Activated CD4-positive, alpha-beta T cell treated with anti-CD3 and anti-CD28 coated beads, Interleukin-2, Interleukin-4, amounts not matched to agents 100 ng/mL and 50 ng/mL, durations not matched to agents 16 hours and 8 hours (primary cell): ENCODE results near the gene PKHD1.

ENCODE experiments used
- DNase-seq: peaks from one replicate; pipeline ENCODE4 v3.0.0-alpha.2; 2020; ENCODE audit warnings: low spot score

PKHD1 gene

DNA sequence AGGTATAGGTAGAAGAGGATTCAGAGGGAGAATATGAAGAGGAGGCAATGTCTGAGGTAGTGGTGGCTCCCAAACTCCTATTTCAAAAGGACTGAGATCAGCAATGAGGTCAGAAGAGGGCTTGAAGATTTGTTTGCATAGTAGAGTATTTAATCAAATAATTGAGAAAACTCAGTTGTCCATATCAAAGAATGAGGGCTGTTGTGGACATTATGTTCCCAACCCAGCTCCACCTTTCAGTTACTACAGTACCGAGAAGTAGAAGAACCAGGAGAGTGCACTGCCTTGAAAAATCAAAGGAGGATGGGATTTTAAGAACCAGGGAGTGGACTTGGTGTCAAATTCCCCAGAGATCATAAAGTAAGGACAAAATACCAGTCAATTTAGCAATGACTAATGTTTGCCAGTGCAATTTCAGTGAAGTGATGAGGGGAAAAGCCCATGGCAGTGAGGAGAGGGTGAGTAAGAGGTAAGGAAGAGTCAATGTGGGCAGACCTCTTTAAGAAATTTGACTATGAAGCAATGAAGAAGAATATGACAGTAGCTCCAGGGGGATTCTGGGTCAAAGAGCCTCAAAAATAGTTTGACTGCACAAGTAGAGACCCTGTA lies 382.4 kb downstream of the PKHD1 start:
- DNase-seq: no peak

DNA sequence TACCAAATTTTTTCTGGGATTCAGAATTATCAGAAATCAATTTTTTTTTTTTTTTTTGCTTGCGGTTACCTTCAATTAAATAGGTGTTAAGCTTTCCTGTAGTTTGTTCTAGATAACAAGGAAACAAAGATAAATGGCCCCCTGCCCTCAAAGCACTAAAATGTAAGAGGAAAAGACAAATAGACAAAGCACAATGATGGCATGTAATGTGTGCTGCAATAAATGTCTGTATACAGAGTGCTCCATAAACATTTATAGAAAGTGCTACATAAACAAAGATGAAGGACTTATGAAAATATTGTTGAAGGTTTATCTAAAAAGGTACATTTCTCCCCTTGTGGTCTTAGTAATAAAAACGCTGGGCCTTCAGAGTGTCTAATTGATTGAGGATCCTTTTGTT lies 384.6 kb downstream of the PKHD1 start:
- no peak for DNase-seq

DNA sequence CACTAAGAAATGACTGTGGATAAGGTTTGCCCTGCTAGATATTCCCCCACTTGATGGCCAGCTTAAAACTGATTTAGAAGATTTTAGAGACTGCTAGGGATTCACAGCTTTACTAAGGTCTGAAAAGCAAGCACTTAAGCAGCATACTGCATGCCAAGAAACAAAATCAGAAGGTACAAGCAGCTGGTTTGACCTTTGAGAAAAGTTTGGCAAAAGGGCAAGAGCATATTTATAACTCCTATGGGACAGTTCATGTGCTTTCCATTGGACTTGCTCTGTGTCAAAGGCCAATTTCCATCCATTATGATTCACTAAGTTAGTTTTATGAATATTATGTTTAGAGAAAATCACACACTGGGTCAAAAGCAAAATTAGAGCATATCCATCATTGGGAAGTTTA lies 402.8 kb downstream of the PKHD1 start:
- no peak for DNase-seq

DNA sequence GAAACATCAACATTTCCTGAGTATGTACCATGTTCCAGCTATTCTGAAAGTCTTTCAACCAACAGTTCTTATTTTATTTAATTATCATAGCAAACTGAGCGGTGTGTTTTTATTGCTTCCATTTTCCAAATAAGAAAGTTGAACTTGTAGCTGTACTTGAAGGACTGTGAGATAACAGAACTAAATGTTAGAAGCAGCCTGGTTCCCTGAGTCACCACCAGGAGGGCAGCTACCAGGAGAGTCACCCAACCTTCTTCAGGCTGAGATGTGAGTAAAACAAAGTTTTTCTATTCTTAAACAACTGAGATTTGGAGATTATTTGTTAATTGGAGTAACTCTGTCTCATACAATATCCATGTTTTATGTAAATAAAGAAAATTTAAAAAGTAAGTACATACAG lies 403.4 kb downstream of the PKHD1 start:
- no peak for DNase-seq

DNA sequence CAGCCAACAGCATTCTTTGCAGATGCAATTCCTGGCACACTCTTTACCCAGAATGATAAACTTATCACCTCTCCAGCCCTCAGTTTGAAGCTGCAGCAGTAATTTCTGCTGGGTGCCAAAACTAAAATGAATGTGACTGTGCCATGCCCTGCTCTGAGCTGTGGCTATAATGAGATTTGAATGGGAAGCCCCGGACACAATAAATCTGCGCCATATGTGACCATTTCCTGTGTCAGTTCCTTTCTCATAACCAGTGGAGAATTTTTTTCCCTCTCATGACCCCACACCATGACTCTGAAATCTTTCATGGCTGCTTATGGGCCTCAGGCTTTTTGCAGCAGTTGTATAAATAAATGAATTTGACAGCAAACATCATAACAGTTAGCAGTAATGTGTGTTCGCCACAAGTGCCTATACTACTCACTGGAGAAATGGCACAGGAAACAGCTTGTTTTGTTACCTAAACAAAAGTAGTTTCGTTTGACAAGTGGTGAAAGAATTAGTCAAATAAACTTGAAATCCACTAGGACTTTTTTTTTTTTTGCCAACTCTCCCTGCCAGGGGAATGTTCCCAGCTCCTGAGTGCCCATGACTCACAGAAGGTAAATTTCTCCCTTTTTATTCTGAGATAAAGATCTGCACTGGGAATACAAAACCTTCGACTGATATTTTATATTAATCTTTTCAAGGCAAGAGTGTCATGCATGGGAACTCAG lies 408.4 kb downstream of the PKHD1 start:
- DNase-seq: no peak

DNA sequence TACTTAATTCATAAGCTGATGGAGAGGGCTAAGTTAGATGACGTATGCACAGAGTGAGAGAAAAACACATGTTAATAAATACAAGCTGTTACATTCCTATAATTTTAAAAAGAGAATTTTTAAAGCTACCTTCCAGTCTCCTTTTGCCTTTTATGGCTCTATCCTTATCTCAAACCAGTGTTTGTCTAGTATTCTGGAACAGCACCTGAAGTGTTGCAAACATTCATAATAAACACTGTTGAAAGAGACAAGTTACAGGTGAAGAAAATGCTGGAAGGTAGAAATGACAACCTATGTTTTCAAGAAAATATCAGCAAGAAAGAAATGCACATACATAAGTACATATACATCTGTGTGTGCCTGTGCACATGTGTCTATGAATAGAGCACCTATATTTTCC lies 409.1 kb downstream of the PKHD1 start:
- DNase-seq: no peak

DNA sequence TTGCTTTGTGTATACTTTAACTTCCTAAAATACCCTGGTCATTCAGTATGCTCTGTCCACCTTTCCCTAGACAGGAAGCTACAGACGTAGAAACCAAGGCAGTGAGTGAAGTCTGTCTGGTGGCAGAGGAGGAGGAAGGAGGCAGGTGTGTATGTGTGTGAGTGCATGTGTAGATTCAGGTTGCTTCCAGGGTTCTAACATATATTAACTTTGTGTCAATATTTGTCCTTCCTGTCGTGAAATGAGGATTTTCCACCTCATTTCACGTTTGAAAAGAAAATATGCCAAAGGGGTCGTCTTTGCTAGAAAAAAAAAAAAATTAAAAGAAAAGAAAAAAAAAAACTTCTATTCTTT lies 411.5 kb downstream of the PKHD1 start:
- DNase-seq: no peak

DNA sequence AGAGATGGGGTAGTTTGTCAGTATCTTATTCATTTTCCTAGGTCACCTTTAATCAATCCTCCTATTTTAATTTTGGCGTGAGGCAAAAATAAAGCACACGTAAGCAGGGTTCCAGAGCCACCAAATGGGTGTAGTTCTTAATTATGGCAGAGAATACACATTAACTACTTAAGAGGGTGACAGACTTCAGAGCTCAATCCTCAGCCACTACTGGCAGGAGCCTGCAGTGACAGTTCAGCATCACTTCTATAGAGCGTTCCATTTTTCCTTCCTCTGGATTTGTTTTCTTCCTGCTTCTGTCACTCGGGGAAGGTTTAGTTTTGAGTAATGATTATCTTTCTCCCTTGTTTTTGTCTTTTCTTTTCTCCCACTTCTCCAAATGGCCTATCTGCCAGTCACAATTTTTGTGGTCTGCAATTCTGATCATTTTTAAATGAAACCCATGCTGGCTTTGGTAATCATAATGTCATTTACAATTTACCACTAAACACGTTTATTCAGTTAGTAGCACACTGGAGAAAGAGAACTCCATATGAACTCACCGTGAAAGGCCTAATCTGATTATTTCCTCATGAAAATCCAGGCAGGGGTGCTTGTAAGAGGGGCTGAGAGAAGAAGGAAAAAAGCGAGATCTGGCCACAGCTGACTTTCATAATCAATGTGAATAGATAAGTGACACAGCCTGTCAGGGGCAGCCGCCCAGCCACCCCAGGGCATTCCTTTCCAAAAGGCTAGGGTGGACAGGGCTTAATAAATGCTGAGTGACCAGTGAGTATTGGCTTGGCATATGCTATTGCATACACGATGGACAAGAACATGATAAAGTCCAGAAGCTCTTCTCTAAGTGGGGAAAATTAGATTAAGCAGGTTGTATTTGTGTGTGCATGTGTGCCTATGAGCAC lies 412.1 kb downstream of the PKHD1 start:
- no peak for DNase-seq

DNA sequence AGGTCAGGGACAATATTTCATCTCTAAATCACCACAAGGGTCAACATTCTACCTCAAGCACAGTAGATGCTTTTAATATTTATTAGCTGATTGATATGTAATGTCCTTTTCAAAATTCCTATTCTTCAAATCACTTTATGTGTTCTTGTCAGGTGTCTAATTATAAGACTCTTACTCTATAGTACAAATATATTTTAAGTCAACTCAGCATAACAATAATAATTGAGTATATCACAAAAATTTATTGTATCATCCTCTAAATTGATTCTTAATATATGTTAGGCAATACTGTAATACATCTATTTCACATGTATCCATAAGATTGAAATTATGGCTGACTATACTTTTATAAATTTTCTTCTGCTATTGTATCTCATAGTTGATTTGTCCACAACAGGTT lies 423.9 kb downstream of the PKHD1 start:
- no peak for DNase-seq

DNA sequence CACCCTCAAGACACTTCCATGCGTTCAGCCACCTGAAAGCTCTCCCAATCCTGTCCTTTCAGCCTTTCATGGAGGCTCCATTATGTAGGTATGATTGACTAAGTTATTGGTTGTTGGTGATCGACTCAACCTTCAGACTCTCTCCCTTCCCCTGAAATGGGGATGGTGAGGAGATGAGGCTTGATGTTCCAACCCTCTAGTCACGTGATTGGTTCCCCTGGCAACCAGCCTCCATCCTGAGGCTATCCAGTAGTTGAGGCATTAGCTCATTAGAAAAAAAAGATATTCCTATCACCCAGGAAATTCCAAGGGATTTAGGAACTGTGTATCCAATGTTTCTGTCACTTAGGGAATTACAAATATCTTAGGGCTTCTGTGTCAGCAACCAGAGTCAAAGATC lies 426.6 kb downstream of the PKHD1 start:
- no peak for DNase-seq

DNA sequence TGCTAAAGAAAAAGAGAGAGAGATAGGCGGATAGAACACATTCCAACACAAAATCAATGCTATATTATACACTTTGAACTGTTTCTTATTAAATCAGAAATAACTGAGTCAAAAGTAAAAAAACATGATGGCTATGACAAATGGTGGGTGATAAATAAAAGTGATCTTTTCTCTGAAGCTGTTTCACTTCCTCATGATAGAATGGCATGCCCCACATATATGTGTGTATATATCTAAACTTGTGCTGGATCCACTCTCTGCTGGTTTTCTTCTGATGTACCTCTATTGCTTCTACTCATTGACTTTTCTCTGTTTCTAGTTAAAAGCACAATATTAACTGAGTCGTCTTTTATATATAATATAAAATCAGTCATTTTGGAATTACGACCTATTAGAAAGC lies 429.9 kb downstream of the PKHD1 start:
- DNase-seq: no peak

DNA sequence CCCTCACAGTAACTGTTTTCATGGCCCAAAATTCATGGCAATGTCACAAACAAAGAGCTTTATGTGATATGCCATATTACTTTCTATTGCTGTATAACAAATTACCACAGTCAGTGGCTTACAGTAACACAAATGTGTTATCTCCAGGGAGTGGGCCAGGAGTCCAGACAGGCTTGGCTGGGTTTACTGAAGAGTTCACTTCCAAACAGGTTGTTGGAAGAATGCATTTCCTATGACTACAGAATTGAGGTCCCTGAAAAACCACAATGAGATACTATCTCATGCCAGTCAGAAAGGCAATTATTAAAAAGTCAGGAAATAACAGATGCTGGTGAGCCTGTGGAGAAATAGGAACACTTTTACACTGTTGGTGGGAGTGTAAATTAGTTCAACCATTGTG lies 431.9 kb downstream of the PKHD1 start:
- no peak for DNase-seq

DNA sequence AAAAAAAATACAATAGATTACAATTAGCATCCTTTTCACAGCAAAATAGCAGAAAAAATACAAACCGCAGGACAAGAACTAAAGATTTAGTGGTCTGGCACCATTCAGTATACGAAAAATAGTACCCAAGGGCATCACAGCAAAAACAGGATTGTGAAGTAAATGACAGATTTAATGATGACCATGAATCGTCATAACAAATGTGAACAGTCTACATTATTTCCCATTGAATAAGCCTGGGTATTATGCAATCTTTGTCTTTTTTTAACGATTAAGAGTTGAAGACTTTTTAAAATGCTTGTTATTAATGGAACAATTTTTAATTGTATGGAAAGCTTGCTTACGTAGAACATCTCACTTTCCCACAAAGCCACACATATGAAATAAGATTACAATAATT lies 432.8 kb downstream of the PKHD1 start:
- DNase-seq: no peak

DNA sequence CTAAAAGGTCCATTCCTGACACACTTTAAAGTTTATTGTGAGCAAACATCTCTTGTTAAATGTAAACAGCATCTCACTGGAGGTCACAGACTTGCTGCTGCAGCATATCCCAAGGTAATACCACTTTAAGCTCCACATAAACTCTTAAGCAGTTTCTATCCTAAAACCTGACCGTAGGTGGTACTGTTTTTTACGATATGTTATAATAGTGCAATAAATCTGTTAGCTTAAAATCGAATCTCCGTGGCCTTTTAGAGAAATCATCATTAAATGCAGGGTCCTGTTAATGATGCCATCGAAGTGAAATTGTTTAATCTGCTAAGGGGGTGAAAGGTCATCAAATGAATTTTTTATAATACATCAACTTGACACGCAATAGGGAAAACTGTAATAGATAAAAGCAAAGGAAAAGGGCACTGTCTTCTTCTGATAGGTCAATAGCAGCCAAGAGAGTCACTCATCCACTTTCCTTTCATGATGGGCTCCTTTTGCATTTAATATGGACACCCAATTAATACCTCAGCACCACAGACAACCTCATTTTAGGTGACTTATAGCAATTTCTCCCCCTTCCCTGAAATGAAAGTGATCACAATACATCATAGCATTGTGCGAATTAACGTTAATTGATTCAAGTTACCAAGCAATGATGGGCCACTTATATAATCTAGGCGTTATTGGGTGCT lies 436.1 kb downstream of the PKHD1 start:
- DNase-seq: no peak

DNA sequence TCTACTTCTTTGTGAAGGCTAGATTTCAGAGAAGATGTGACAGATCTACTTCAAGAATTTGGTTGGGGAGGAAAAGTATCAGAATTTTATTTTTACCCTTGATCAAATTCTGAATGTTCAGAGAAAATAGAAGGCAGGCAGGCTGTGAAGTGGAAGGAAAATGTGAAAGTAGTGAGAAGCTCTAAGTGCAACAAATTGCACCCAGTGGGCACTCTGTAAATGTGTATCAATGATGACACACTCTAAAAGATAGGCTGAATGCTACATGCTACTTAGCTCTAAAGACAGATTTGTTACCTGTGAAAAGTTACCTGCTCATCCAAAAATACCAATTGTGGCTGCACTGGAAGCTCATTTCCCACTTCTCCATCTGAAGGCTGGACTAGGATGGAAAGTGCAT lies 438.6 kb downstream of the PKHD1 start:
- no peak for DNase-seq

DNA sequence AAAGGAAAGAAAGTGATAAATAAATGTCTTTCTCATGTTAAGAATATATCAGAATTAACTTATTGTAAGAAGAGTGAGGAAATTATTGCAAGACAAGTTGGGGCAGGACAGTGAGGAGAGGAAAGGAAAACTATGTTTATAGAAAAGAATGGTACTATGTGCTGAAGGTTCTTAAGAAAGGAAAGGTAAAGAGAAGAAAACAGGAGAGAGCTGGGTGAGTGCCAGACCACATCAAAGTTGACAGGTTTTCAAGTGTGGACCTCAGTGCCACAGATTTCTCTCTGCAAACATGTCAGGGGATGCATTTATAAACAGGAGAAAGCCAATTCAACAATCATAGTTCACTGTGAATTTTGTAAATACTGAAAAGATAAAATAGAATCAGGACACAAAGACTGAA lies 439.2 kb downstream of the PKHD1 start:
- DNase-seq: no peak

DNA sequence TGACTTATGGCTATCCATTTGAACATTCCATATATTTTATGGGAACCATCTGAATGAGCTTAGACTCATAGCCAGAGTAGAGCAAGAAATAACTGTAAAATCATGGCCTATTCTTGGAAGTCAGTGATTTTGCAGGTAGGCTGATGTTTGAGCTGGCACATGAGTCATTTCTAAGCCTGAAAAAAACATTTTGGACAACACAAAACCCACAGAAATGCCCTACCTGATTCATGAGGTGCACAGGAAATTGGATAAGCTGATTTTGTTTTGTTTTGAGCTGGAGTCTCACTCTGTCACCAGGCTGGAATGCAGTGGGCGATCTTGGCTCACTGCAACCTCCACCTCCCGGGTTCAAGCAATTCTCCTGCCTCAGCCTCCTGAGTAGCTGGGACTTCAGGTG lies 443.0 kb downstream of the PKHD1 start:
- DNase-seq: no peak

DNA sequence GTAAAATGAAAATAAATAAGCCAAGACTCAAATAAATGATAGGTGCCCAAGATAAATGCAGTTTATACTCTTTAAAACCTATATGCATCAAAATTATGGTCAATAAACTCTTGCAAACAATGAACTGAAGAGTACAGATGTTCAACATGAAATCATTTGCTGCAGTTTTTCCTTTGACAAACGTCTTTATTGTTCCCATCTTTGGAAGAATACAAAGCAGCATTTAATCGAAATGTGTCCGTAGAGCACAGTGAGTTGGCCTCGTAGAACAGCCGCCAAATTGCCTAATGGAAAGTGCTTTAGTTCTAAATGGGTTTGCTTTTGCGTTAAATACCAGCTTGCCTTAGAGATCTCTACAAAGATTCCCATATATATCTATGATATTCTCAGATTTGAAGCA lies 447.4 kb downstream of the PKHD1 start:
- DNase-seq: no peak

DNA sequence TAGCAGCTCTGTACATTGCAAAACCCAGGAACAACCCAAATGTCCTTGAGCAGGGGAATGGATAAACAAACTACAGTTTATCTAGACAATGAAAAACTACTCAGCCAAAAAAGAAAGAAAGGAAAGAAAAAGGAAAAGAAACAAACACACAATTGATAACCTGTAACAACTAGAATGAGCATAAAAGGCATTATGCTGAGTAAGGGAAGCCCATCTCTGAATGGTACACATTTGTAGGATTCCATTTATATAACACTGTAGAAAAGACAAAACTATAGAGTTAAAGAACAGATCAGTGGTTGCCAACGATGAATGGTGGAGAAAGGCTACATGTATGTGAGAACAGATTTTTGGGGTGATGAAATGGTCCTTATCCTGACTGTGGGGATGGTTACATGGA lies 454.0 kb downstream of the PKHD1 start:
- no peak for DNase-seq

DNA sequence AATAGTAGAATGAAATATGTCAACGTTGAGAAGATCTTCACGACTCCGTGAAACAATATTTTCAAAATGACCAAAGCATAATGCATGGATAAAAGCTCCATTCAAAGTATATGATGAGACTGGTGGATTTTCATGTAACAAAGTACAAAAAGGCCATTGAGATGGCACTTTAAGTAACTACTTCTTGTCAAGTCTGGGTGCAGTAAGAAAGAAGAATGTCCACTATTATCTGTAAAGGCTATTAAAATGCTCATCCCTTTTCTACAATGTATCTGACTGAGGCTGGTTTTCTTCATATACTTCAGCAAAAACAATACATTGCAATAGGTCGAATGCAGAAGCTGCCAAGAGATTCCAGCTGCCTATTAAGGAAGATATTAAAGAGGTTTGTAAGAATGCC lies 457.4 kb downstream of the PKHD1 start:
- DNase-seq: no peak

DNA sequence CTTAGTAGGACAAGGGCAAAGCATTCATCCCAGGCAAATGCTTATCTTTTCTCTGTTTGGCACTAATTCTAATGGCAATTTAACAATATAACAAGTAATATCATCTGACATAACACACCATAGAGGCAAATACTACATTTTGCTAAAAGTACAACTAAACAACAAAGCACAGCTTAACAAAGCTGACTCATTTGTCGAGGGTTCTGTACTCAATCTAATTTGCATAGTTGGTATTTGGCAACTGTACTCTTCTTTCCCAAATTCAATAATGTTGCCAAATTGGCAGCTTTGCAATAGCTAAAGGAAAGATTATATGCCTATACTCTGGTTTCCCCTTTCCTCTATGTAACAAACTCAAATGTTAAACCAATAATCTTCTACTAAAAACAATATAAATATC lies 461.0 kb downstream of the PKHD1 start:
- no peak for DNase-seq

DNA sequence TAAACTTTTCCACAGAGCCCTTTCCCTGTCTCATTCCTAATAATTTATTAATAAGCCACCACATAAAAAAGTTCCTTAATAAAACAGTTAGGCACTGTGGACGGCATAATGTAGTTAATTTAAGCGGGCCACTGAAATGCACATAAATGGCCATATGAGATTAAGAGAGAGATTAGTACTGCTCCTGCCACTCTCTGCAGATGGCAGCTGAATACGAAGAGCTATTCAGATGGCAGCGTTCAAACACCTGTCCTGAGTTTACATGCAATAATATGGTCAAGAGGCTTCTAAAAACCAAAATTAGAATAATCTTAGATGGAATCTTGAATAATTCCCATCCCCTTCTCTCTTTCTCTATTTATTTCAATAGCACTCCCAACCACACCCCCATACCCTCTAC lies 461.8 kb downstream of the PKHD1 start:
- DNase-seq: no peak

DNA sequence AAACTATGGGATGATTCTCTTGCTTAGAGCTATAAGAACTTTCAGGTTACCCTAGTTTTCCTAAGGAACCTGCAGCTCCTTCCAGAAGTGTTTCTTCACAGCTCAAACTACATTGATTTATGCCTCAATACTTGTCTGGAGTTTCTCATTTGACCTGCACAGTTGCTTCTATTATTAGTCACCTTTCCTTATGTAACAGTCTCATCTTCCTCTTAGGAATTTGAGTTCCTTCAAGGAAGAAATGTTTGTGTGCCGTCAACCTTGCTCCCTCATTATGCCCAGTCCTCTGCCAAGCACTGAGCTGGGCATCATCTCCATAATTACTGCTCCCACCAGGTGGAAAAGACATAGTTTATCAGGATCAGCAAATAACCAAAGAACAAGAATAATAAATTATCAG lies 466.4 kb downstream of the PKHD1 start:
- DNase-seq: no peak
